ENCODE measurements around the gene GCAT. TPM values are rescaled to one million over a fixed set of nuclear protein-coding genes. Genes with fewer than 3 reads are reported as not detected.

Gene GCAT
- total and polyA plus RNA-seq, 9 of the 15 experiments (the other 6 are each of a cell fraction or from before 2014, with no cell fraction given): 1.9 to 69.9 (median 26.4) TPM

- TF ChIP-seq ZBTB43 (CRISPR knock-in tag; IDR thresholded peaks at IDR 0.05): no peak
- TF ChIP-seq SLC30A9 (CRISPR knock-in tag; IDR thresholded peaks at IDR 0.05): no peak
- TF ChIP-seq SMAD4 (CRISPR knock-in tag; conservative IDR thresholded peaks at IDR 0.05): peak; percentile 11
- TF ChIP-seq TFAP4 (CRISPR knock-in tag; IDR thresholded peaks at IDR 0.05; ENCODE audit: borderline replicate concordance): 0 out of 2 replicates have a peak, but pooled peaks have one; percentile 1
- no peak for TF ChIP-seq SRSF7 (optimal IDR thresholded peaks at IDR 0.05; ENCODE audit: low read depth, low read length)
- TF ChIP-seq ZNF507 (tag; conservative IDR thresholded peaks at IDR 0.05): no peak
- no peak for TF ChIP-seq DACH1 (IDR thresholded peaks at IDR 0.05; ENCODE audit: partially characterized antibody)
- TF ChIP-seq RBBP5 (IDR thresholded peaks at IDR 0.05; ENCODE audit: borderline replicate concordance, insufficient read depth, low read length, poor library complexity, severe bottlenecking): no peak
- TF ChIP-seq TEAD1 (CRISPR knock-in tag; IDR thresholded peaks at IDR 0.05): 0 out of 4 replicates have a peak, but pooled peaks of 1 of the 2 experiments have one; percentile 0
- no peak for TF ChIP-seq CSDE1 (IDR thresholded peaks at IDR 0.05)
- no peak for TF ChIP-seq FOXA3 (CRISPR knock-in tag; conservative IDR thresholded peaks at IDR 0.05 in 1 of 2, IDR thresholded peaks at IDR 0.05 in 1 of 2)
- TF ChIP-seq THRAP3 (IDR thresholded peaks at IDR 0.05; ENCODE audit: borderline replicate concordance): no peak
- TF ChIP-seq ZSCAN29 (IDR thresholded peaks at IDR 0.05): peak; percentile 82
- no peak for TF ChIP-seq ETV6 (IDR thresholded peaks at IDR 0.05; ENCODE audit: borderline replicate concordance in 1 of 2, low read depth in 2 of 2, low read length in 1 of 2)
- no peak for TF ChIP-seq ETV6 (CRISPR knock-in tag; IDR thresholded peaks at IDR 0.05; ENCODE audit: borderline replicate concordance)
- no peak for TF ChIP-seq CREB5 (CRISPR knock-in tag; IDR thresholded peaks at IDR 0.05)
- no peak for TF ChIP-seq TRIM24 (IDR thresholded peaks at IDR 0.05)
- TF ChIP-seq CHD4 (IDR thresholded peaks at IDR 0.05; ENCODE audit: insufficient read depth, insufficient replicate concordance, low read depth, low read length, poor library complexity, severe bottlenecking): no peak
- TF ChIP-seq ZNF354B (CRISPR knock-in tag; IDR thresholded peaks at IDR 0.05): no peak
- no peak for TF ChIP-seq NR4A1 (CRISPR knock-in tag; IDR thresholded peaks at IDR 0.05)
- 0 out of 2 replicates have a peak, but pooled peaks have one; percentile 39 for TF ChIP-seq NR4A1 (tag; IDR thresholded peaks at IDR 0.05)
These were observed 3.9 kb upstream of the GCAT start (continued) for GRCh38 chr22:37803639-37804351.
